HG03175 (cell line): ENCODE data around the gene OR10H2.
"Not testable (repeated sequence)": the region's sequence is repeated elsewhere in the genome, so short reads cannot be mapped to it uniquely, and the experiment has no call there.

Experiments
- ATAC-seq: cut with Tn5 transposase; IDR thresholded peaks from one replicate; pipeline ENCODE4 v1.9.1; 2021; ENCODE audit warnings: mild to moderate bottlenecking, moderate library complexity; ENCODE audit not compliant: unreplicated experiment

The OR10H2 gene

GRCh38 chr19:15759962-15760565 is 32.2 kb downstream of the OR10H2 start:
- ATAC-seq = no peak

DNA sequence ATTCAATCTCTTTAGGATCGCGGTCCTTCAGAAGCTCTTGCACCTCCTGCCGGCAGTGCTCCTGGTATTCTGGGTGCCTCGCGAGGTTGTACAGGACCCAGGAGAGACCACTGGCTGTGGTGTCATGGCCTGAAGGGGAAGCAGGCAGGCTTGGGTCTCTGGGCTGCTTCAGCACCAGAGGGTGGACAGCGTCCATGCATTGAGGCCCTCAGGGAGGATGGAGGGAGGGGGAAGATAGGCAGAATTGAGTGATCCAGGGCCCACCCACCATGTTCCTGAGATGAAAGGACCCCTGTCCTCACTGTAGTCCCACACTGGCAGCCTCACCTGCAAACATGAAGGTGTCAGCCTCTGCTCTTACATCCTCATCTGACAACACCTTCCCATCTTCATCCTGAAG is 41.8 kb downstream of the OR10H2 start:
- no peak for ATAC-seq

DNA sequence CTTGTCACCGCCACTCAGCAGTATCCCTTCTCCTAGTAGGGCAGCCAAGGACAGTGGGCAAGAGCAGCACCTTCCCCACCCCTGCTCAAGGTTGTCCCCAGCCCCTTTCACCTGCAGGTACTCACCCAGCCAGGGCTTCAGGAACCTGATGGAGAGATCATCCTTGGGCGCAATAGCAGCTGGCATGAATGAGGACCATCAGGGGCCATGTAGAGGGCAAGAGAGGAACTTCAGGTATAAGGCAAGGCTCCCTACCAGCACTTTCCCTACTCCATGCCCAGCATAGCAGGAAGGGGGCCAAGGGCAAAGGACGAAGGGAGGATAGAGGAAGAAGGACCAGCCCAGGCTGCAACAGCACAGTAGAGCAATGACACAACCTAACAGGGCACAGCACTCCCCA is 46.3 kb downstream of the OR10H2 start:
- not testable (repeated sequence) for ATAC-seq

DNA sequence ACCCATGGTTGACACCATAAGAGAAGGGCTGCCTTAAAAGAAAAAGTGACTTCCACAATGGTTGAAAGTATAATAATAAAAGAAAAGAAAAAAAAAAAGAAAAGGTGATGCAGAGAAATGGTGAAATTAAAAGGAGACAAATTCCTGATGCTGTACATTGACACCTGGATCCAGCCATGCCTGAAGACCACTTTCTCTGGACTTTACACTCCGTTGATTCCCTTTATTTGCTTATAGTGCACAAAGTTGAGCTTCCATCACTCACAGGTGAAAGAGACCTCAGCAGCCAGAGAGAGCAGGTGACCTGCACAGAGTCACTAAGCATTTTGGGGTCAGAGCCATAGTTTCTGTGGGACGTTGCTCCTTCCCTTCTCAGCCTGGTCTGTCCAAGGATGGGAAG is 47.4 kb downstream of the OR10H2 start:
- no peak for ATAC-seq

GRCh38 chr19:15776264-15776663 is 48.4 kb downstream of the OR10H2 start:
- no peak for ATAC-seq

- ATAC-seq = no peak
Observed at GRCh38 chr19:15776991-15777970, 49.5 kb downstream of the OR10H2 start.
